Measurements from ENCODE around the gene U2AF2.
"Not testable (repeated sequence)": the region's sequence is repeated elsewhere in the genome, so short reads cannot be mapped to it uniquely, and the experiment has no call there.

Gene U2AF2

DNA sequence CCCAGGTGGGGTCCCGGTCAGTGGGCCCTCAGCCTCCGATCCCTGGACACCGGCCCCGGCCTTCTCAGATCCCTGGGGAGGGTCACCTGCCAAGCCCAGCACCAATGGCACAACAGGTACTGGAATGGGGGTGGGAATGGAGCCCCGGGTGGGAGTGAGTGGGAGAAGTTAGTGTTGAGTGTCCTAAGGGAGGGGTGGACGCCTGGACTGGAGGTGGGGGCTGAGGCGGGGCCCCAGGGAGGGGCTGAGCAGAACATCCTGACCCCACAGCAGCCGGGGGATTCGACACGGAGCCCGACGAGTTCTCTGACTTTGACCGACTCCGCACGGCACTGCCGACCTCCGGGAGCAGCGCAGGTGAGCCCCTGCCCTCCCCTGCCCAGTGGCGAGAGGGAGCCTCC, 37.8 kb downstream of the U2AF2 start:
- DNase-seq: no peak

DNA sequence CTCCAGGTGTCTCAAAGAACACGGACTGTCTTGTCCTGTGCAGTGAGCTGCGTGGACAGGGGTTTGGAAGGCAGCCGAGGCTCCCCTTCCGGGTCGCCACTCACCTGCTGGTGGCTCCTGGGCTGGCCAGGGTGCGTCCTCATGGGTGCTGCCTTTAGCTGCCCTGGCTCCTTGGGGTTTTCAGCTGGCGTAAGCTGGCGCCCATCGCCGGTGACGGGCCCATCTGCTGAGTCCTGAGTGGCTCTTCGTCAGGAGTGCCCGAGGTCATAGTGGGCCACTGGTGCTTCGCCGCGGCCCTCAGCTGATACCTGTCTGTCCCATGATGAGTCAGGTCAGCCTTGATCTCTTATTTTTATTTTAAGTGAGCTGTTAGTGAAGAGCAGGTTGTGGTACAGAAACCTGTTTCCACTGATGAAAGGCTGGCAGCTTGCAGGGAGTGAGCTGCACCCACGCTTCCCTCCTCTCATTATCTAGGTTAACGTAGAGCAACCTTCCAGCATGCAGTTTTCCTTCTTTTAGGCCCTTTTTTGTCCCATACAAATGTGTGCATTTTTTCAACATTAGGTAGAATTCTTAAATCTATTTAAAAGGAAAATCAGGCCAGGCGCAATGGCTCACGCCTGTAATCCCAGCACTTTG, 38.6 kb downstream of the U2AF2 start:
- DNase-seq: no peak

DNA sequence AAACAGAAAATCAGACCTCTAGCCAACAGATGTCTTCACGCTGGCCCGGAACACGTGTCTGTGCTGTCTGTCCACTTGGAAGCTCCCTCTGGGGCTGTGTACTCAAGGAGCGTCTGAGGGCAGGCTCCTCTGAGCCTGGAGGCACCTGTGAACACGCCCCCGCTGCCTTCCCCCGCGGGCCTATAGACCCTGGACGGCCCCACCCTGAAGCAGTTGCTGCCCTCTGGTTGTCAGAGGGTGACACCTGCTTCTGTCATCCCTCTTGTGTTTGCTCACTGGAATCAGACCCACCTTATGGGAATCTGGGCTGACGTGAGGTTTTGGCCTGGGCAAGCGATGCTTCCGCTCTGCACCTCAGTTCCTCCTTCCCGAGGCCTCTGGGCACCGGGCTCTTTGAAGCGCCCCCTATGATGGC, 39.4 kb downstream of the U2AF2 start:
- no peak for DNase-seq

DNA sequence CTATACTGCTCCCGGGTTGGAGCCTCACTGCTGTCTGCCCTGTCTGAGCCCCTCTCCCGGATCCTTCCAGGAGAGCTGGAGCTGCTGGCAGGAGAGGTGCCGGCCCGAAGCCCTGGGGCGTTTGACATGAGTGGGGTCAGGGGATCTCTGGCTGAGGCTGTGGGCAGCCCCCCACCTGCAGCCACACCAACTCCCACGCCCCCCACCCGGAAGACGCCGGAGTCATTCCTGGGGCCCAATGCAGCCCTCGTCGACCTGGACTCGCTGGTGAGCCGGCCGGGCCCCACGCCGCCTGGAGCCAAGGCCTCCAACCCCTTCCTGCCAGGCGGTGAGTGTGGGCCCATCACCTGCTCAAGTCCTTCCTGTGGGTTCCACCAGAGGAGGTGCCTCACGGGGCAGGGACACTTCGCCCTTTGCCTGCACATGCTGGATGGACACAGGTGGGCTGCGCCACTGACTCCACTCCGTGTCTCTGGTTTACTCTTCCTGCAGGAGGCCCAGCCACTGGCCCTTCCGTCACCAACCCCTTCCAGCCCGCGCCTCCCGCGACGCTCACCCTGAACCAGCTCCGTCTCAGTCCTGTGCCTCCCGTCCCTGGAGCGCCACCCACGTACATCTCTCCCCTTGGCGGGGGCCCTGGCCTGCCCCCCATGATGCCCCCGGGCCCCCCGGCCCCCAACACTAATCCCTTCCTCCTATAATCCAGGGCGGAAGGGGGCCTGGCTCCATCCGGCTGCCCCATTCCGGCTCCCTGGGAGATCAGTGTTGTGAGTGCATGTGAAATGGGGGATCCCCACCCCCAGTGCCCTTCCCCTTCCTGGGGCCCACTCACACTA, 40.0 kb downstream of the U2AF2 start:
- DNase-seq: no peak

DNA sequence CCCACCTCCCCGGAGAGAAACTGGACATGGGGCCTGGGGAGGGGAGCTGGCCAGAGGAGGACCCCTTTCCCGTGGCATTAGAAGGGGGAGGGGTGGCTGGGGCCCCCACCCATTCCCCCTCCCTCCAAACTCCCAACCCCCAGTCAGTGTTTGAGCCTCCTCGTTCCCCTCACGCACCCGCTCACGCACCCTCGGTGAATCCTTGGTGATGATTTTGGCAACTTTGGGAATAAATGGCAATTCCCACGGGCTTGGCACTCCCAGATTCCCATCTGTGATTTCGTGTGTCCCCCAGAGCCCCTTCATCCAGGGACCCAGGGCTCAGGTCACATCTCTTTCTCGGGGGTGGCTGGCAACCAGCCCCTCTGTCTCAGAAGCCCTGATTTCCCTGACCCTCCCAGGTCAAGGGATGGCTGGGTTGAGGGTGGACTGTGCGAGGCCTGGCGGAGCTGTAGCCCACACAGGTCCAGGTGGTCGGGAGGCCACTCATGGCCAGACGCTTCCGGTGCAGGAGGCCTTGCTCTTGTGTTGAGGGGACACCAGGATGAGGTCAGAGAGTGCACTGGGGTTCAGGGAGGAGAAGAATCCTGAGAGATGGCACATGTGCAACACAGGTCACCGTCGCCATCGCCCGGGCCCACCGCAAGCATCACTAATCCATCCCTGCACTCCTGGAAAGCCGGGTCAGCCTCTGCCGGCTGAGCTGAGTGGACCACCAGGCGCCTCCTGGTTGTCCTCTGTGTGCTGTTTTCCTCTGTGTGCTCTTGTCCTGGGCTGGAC, 40.9 kb downstream of the U2AF2 start:
- DNase-seq: no peak

- no peak for DNase-seq
These were observed 41.6 kb downstream of the U2AF2 start for GRCh38 chr19:55696301-55697068.

DNA sequence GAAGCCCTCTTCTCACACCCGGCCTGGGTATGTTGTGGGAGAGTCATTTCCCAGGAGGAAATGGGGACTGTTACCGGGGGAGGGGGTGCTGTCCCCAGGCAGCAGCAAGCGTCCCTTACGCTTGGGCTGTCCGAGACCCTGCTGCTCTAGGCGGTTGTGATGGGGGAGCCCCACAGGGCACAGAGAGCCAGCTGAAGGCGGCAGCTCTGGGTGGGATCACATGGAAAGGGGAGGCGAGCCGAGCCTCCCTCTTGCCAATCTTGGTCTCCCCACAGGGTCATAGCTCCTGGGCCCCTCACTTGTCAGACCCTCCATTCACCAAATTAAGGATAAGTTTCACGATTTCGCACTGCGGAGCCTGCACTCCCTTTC, 42.2 kb downstream of the U2AF2 start:
- DNase-seq: no peak

GRCh38 chr19:55697698-55698097, 42.9 kb downstream of the U2AF2 start:
- DNase-seq: no peak

- DNase-seq: no peak
These were observed 43.4 kb downstream of the U2AF2 start for GRCh38 chr19:55698256-55698655.

GRCh38 chr19:55699221-55699620, 44.4 kb downstream of the U2AF2 start:
- no peak for DNase-seq

DNA sequence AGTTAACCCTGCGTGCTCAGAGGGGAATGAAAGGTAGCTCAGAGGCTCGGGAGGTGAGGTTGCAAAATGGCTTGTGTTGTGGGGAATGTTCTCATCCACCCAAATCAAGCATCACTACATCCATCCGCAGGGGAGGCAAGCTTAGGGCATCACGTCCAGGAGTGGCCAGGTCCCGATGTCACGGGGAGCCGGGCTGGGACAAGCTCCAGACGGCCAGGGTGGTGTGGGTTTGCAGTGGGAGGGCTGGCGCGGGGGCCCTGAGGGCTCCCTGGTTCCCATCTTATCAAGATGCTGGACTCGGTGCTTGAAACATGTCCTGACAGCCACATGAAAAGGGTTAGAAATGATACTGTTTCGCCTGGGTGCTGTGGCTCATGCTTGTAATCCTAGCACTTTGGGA, 46.0 kb downstream of the U2AF2 start:
- DNase-seq: no peak

DNA sequence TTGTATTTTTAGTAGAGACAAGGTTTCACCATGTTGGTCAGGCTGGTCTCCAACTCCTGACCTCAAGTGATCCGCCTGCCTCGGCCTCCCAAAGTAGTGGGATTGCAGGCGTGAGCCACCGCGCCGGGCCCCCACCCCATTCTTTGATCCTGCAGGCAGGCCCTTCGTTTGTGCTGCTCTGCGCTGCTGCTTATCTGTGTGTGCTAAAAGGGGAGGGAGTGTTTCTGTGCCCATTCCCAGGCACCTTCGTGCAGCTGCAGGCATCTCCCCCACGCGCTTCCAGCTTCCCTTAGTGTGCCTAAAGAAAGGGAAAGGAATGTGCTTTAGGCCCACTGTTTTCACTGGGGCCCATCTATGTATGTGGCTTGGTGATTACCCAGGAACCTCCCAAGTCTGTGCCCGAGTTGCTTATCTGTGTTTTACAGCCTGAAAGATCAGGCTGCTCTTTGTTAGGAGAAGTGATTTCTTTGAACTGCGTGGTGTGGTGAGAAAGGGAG, 47.3 kb downstream of the U2AF2 start:
- DNase-seq: no peak

DNA sequence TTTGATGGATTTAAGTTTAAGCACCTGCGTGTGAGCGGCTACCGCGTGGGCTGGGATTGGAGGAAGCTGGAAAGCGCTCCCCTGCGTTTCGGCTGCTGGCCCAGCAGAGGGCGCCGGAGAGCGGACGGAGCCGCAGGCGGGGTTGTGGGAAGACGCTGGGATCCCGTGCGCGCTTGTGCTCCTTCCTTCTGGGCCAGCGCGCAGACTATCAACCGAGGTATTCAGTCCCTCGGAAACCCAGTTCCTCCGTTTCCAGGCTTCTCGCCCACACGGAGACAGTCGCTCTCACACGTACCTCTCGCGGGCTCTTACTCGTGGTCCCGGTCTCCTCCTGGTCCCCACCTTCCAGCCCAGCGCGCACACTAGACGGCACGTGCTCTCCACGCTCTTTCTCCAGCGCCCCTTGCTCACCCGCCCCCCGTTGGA, 49.0 kb downstream of the U2AF2 start:
- DNase-seq: peak; percentile 31

- no peak for DNase-seq
These were observed 49.8 kb downstream of the U2AF2 start for GRCh38 chr19:55704494-55705245.

- DNase-seq: no peak
These were observed 51.1 kb downstream of the U2AF2 start for GRCh38 chr19:55705972-55706371.

DNA sequence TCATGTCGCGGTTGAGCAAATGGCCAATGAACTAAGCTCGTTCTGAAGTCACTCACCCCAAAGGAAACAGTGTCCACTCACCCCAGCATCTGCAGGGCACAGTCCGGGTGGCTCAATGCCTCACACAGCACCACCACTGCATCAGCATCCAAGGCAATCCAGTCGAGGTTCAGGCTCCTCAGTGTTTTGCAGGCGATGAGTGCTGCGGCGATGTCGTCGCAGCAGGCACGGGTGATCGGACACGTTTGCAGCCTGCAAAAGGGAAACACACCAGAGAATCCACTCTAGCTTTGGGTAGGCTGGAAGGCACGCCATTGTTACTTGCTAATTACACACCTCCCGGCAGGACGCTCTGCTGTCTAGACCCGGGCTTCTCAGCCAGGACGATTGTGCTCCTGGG, 56.9 kb downstream of the U2AF2 start:
- no peak for DNase-seq

DNA sequence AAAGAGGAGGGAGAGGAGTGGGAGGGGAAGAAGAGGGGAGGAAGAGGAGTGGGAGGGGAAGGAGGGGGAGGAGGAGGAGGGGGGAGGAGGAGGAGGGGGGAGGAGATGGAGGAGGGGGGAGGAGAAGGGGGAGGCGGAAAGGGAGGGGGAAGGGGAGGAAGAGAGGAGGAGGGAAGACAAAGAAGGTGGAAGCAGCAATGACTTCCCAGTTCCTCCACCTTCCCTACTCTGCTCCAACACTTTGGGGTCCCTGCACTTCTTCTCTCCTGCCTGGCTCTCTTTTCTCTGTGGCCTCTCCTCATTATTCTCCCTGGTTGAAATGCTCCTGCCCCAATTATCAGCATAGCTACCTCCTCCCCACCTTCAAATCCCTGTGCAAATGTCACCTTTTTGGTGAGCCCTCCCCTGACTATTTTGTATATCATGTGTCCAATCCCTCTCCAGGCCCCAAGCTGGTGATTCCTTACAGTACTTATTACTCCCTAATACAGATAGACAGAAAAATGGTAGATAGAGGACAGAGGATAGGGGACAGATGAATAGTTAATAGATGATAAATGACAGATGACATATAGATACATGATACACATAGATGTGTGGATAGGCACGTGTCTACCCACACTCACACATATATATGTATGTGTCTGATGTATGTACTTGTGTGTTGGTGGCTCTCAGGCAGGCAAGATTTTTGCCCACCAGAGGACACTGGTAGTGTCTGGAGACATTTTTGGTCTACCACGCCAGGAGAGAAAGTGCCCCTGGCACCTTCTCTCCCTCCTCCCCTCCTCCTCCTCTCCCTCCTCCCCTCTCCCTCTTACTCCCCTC, 58.2 kb downstream of the U2AF2 start:
- no peak for DNase-seq

- DNase-seq: no peak
These were observed 61.7 kb downstream of the U2AF2 start for GRCh38 chr19:55716531-55716930.

- no peak for DNase-seq
These were observed 62.4 kb downstream of the U2AF2 start for GRCh38 chr19:55717251-55717650.

- DNase-seq: not testable (repeated sequence)
These were observed 63.3 kb downstream of the U2AF2 start for GRCh38 chr19:55717879-55718711.

All from suppressor macrophage treated with lipopolysaccharide for 4 hours (primary cell).